ENCODE data around the gene COASY.
"Not testable (repeated sequence)": the region's sequence is repeated elsewhere in the genome, so short reads cannot be mapped to it uniquely, and the experiment has no call there.

COASY gene

GRCh38 chr17:42544874-42545283 lies 17.1 kb upstream of the COASY start:
- H3K36me3 ChIP-seq (ENCODE audit: control insufficient read depth in 1 of 2, insufficient read depth in 2 of 2, low read length in 2 of 2), result peaks cover 5 to 29% of the 10 kb centered on the region in 2 donors
- no peak overlapping the region for H3K4me3 ChIP-seq (ENCODE audit: low read depth in 1 of 2, low read length in 2 of 2)
- no peak overlapping the region for H3K27ac ChIP-seq (ENCODE audit: low read length)
- H3K27me3 ChIP-seq (ENCODE audit: low read depth, low read length), result no peaks in the 10 kb centered on the region
- H3K4me1 ChIP-seq (ENCODE audit: control insufficient read depth in 1 of 2, insufficient read depth in 2 of 2, low read length in 2 of 2), result peaks cover 0 to 6% of the 10 kb centered on the region in 2 donors
- no peaks in the 10 kb centered on the region for H3K9me3 ChIP-seq (ENCODE audit: control insufficient read depth in 1 of 2, low read length in 2 of 2)

- not testable (repeated sequence) for H3K4me3 ChIP-seq (ENCODE audit: low read depth in 1 of 2, low read length in 2 of 2); H3K27ac ChIP-seq (ENCODE audit: low read length); H3K27me3 ChIP-seq (ENCODE audit: low read depth, low read length); H3K4me1 ChIP-seq (ENCODE audit: control insufficient read depth in 1 of 2, insufficient read depth in 2 of 2, low read length in 2 of 2); H3K9me3 ChIP-seq (ENCODE audit: control insufficient read depth in 1 of 2, low read length in 2 of 2)
- peaks cover 5 to 28% of the 10 kb centered on the region in 2 donors for H3K36me3 ChIP-seq (ENCODE audit: control insufficient read depth in 1 of 2, insufficient read depth in 2 of 2, low read length in 2 of 2)
Observed at GRCh38 chr17:42545755-42546505, 16.0 kb upstream of the COASY start.

- Histone ChIP-seq H3K4me1 (ENCODE audit: control insufficient read depth in 1 of 2, insufficient read depth in 2 of 2, low read length in 2 of 2) (peaks cover 0 to 6% of the 10 kb centered on the region in 2 donors), H3K9me3 (ENCODE audit: control insufficient read depth in 1 of 2, low read length in 2 of 2) (no peaks in the 10 kb centered on the region), H3K27me3 (ENCODE audit: low read depth, low read length) (no peaks in the 10 kb centered on the region), H3K27ac (ENCODE audit: low read length) (no peak overlapping the region), H3K4me3 (ENCODE audit: low read depth in 1 of 2, low read length in 2 of 2) (no peak overlapping the region), H3K36me3 (ENCODE audit: control insufficient read depth in 1 of 2, insufficient read depth in 2 of 2, low read length in 2 of 2) (peaks cover 5 to 20% of the 10 kb centered on the region in 2 donors)
Observed at GRCh38 chr17:42547001-42547461, 14.9 kb upstream of the COASY start.

- no peak overlapping the region for H3K27ac ChIP-seq (ENCODE audit: low read length)
- no peaks in the 10 kb centered on the region for H3K27me3 ChIP-seq (ENCODE audit: low read depth, low read length)
- peaks cover 5 to 21% of the 10 kb centered on the region in 2 donors for H3K36me3 ChIP-seq (ENCODE audit: control insufficient read depth in 1 of 2, insufficient read depth in 2 of 2, low read length in 2 of 2)
- H3K4me3 ChIP-seq (ENCODE audit: low read depth in 1 of 2, low read length in 2 of 2), result no peak overlapping the region
- H3K9me3 ChIP-seq (ENCODE audit: control insufficient read depth in 1 of 2, low read length in 2 of 2), result no peaks in the 10 kb centered on the region
- peaks cover 0 to 6% of the 10 kb centered on the region in 2 donors for H3K4me1 ChIP-seq (ENCODE audit: control insufficient read depth in 1 of 2, insufficient read depth in 2 of 2, low read length in 2 of 2)
Observed at GRCh38 chr17:42547698-42548069, 14.3 kb upstream of the COASY start.

GRCh38 chr17:42548070-42548837 lies 13.7 kb upstream of the COASY start:
- Histone ChIP-seq H3K4me3 (ENCODE audit: low read depth in 1 of 2, low read length in 2 of 2) (peak overlapping the region in 1 of 2 donors; percentile 36), H3K4me1 (ENCODE audit: control insufficient read depth in 1 of 2, insufficient read depth in 2 of 2, low read length in 2 of 2) (peaks cover 0 to 7% of the 10 kb centered on the region in 2 donors), H3K27me3 (ENCODE audit: low read depth, low read length) (no peaks in the 10 kb centered on the region), H3K27ac (ENCODE audit: low read length) (no peak overlapping the region), H3K36me3 (ENCODE audit: control insufficient read depth in 1 of 2, insufficient read depth in 2 of 2, low read length in 2 of 2) (peaks cover 5 to 16% of the 10 kb centered on the region in 2 donors), H3K9me3 (ENCODE audit: control insufficient read depth in 1 of 2, low read length in 2 of 2) (no peaks in the 10 kb centered on the region)

- Histone ChIP-seq H3K27ac (ENCODE audit: low read length) (no peak overlapping the region), H3K36me3 (ENCODE audit: control insufficient read depth in 1 of 2, insufficient read depth in 2 of 2, low read length in 2 of 2) (peaks cover 0 to 6% of the 10 kb centered on the region in 2 donors), H3K9me3 (ENCODE audit: control insufficient read depth in 1 of 2, low read length in 2 of 2) (no peaks in the 10 kb centered on the region), H3K4me1 (ENCODE audit: control insufficient read depth in 1 of 2, insufficient read depth in 2 of 2, low read length in 2 of 2) (peaks cover 0 to 16% of the 10 kb centered on the region in 2 donors), H3K27me3 (ENCODE audit: low read depth, low read length) (no peaks in the 10 kb centered on the region), H3K4me3 (ENCODE audit: low read depth in 1 of 2, low read length in 2 of 2) (no peak overlapping the region)
Observed at GRCh38 chr17:42548993-42549755, 12.8 kb upstream of the COASY start.

GRCh38 chr17:42552736-42553135 lies 9.2 kb upstream of the COASY start, which contains the start of gene HSD17B1:
HSD17B1 (plus strand) TSS chr17:42552923; CDS start chr17:42552934, 11 bp downstream.
- H3K36me3 ChIP-seq (ENCODE audit: control insufficient read depth in 1 of 2, insufficient read depth in 2 of 2, low read length in 2 of 2); H3K27me3 ChIP-seq (ENCODE audit: low read depth, low read length); H3K9me3 ChIP-seq (ENCODE audit: control insufficient read depth in 1 of 2, low read length in 2 of 2): not testable (repeated sequence)
- Histone ChIP-seq H3K4me1 (ENCODE audit: control insufficient read depth in 1 of 2, insufficient read depth in 2 of 2, low read length in 2 of 2) (peaks cover 0 to 26% of the 10 kb centered on the region in 2 donors), H3K4me3 (ENCODE audit: low read depth in 1 of 2, low read length in 2 of 2) (peak within 1 kb of the TSS in 1 of 2 donors; percentile 82), H3K27ac (ENCODE audit: low read length) (peak within 1 kb of the TSS; percentile 86)

- peaks cover 0 to 5% of the 10 kb centered on the region in 2 donors for H3K36me3 ChIP-seq (ENCODE audit: control insufficient read depth in 1 of 2, insufficient read depth in 2 of 2, low read length in 2 of 2)
- H3K27me3 ChIP-seq (ENCODE audit: low read depth, low read length), result no peaks in the 10 kb centered on the region
- H3K27ac ChIP-seq (ENCODE audit: low read length), result no peak overlapping the region
- no peaks in the 10 kb centered on the region for H3K9me3 ChIP-seq (ENCODE audit: control insufficient read depth in 1 of 2, low read length in 2 of 2)
- H3K4me3 ChIP-seq (ENCODE audit: low read depth in 1 of 2, low read length in 2 of 2), result peak overlapping the region in 1 of 2 donors; percentile 82
- H3K4me1 ChIP-seq (ENCODE audit: control insufficient read depth in 1 of 2, insufficient read depth in 2 of 2, low read length in 2 of 2), result peaks cover 0 to 25% of the 10 kb centered on the region in 2 donors
Observed at GRCh38 chr17:42553161-42553818, 8.7 kb upstream of the COASY start.

GRCh38 chr17:42553866-42554249 lies 8.1 kb upstream of the COASY start:
- no peaks in the 10 kb centered on the region for H3K9me3 ChIP-seq (ENCODE audit: control insufficient read depth in 1 of 2, low read length in 2 of 2)
- H3K36me3 ChIP-seq (ENCODE audit: control insufficient read depth in 1 of 2, insufficient read depth in 2 of 2, low read length in 2 of 2), result peaks cover 0 to 5% of the 10 kb centered on the region in 2 donors
- H3K4me3 ChIP-seq (ENCODE audit: low read depth in 1 of 2, low read length in 2 of 2), result peak overlapping the region; percentile 63 to 82

GRCh38 chr17:42554250-42555121 lies 7.5 kb upstream of the COASY start:
- peaks cover 0 to 5% of the 10 kb centered on the region in 2 donors for H3K36me3 ChIP-seq (ENCODE audit: control insufficient read depth in 1 of 2, insufficient read depth in 2 of 2, low read length in 2 of 2)
- no peaks in the 10 kb centered on the region for H3K27me3 ChIP-seq (ENCODE audit: low read depth, low read length)
- H3K9me3 ChIP-seq (ENCODE audit: control insufficient read depth in 1 of 2, low read length in 2 of 2), result no peaks in the 10 kb centered on the region
- peak overlapping the region; percentile 86 for H3K27ac ChIP-seq (ENCODE audit: low read length)
- H3K4me1 ChIP-seq (ENCODE audit: control insufficient read depth in 1 of 2, insufficient read depth in 2 of 2, low read length in 2 of 2), result peaks cover 0 to 20% of the 10 kb centered on the region in 2 donors
- H3K4me3 ChIP-seq (ENCODE audit: low read depth in 1 of 2, low read length in 2 of 2), result peak overlapping the region; percentile 63 to 82

More at GRCh38 chr17:42553866-42554249, 8.1 kb upstream of the COASY start:
- no peaks in the 10 kb centered on the region for H3K27me3 ChIP-seq (ENCODE audit: low read depth, low read length)
- H3K27ac ChIP-seq (ENCODE audit: low read length), result peak overlapping the region; percentile 86
- H3K4me1 ChIP-seq (ENCODE audit: control insufficient read depth in 1 of 2, insufficient read depth in 2 of 2, low read length in 2 of 2), result peaks cover 0 to 20% of the 10 kb centered on the region in 2 donors

Data from muscle layer of duodenum (tissue), 2 donors.